Renal cortex interstitium (tissue), 15 donors: Measurements from ENCODE around the gene SRA1. TPM values are rescaled to one million over a fixed set of nuclear protein-coding genes. Genes with fewer than 3 reads are reported as not detected.
"Not testable (repeated sequence)": the region's sequence is repeated elsewhere in the genome, so short reads cannot be mapped to it uniquely, and the experiment has no call there.

Experiments used
- DNase-seq, 11 donors: peaks; one replicate each; pipeline ENCODE4 v3.0.0-alpha.2; 2013; ENCODE audit warnings: low read depth in 9 of 11, low spot score in 4 of 11; ENCODE audit errors: extremely low read depth in 1 of 11
- long read RNA-seq, 16 experiments: transcript quantifications; one replicate each; lab custom pipeline, GENCODE V29; 2026
- polyA plus RNA-seq, 3 donors: library from polyadenylated mRNA; unstranded; fragments of 120-200 nt; gene quantifications; one replicate each; pipeline ENCODE4 v1.2.1, GENCODE V29; 2013; ENCODE audit not compliant: insufficient read length in 3 of 3

Gene SRA1
- 10 to 100 TPM; 23.8 to 31.7 (median 27.1) TPM for polyA plus RNA-seq
- long read RNA-seq, donor 1, transcript SRA1-201 (5 exons, 2,107 nt), result major isoform, 10 of 16 reads
- long read RNA-seq, donor 1, partial matches to known transcripts, result 6 of 16 reads
- long read RNA-seq, donor 1, other reads (novel, unspliced or antisense), result 0 of 16 reads
- long read RNA-seq, donor 2, transcript SRA1-201 (5 exons, 2,107 nt), result major isoform, 14 of 17 reads
- long read RNA-seq, donor 2, partial matches to known transcripts, result 0 of 17 reads
- long read RNA-seq, donor 2, other reads (novel, unspliced or antisense), result 0 of 17 reads
- long read RNA-seq, donor 3, transcript SRA1-201 (5 exons, 2,107 nt), result major isoform, 27 of 34 reads
- long read RNA-seq, donor 3, transcript SRA1-205 (4 exons, 1,466 nt), result minor isoform, 6 of 34 reads
- long read RNA-seq, donor 3, partial matches to known transcripts, result 0 of 34 reads
- long read RNA-seq, donor 3, other reads (novel, unspliced or antisense), result 0 of 34 reads
- long read RNA-seq, donor 4, transcript SRA1-201 (5 exons, 2,107 nt), result major isoform, 13 of 17 reads
- long read RNA-seq, donor 4, partial matches to known transcripts, result 0 of 17 reads
- long read RNA-seq, donor 4, other reads (novel, unspliced or antisense), result 0 of 17 reads
- long read RNA-seq, donor 5, result 0 reads
- long read RNA-seq, donor 6, transcript SRA1-201 (5 exons, 2,107 nt), result major isoform, 11 of 16 reads
- long read RNA-seq, donor 6, partial matches to known transcripts, result 0 of 16 reads
- long read RNA-seq, donor 6, other reads (novel, unspliced or antisense), result 0 of 16 reads
- long read RNA-seq, donor 7, transcript SRA1-201 (5 exons, 2,107 nt), result major isoform, 21 of 25 reads
- long read RNA-seq, donor 7, partial matches to known transcripts, result 0 of 25 reads
- long read RNA-seq, donor 7, other reads (novel, unspliced or antisense), result 0 of 25 reads
- long read RNA-seq, donor 8, result 0 reads
- long read RNA-seq, donor 9, transcript SRA1-201 (5 exons, 2,107 nt), result major isoform, 12 of 15 reads
- long read RNA-seq, donor 9, partial matches to known transcripts, result 0 of 15 reads
- long read RNA-seq, donor 9, other reads (novel, unspliced or antisense), result 0 of 15 reads
- long read RNA-seq, donor 10, transcript SRA1-201 (5 exons, 2,107 nt), result major isoform, 19 of 23 reads
- long read RNA-seq, donor 10, partial matches to known transcripts, result 0 of 23 reads
- long read RNA-seq, donor 10, other reads (novel, unspliced or antisense), result 0 of 23 reads
- long read RNA-seq, donor 11, transcript SRA1-201 (5 exons, 2,107 nt), result major isoform, 7 of 8 reads
- long read RNA-seq, donor 11, partial matches to known transcripts, result 0 of 8 reads
- long read RNA-seq, donor 11, other reads (novel, unspliced or antisense), result 0 of 8 reads
- long read RNA-seq, donor 12, transcript SRA1-201 (5 exons, 2,107 nt), result major isoform, 10 of 12 reads
- long read RNA-seq, donor 12, partial matches to known transcripts, result 0 of 12 reads
- long read RNA-seq, donor 12, other reads (novel, unspliced or antisense), result 0 of 12 reads
- long read RNA-seq, donor 13, result 0 reads
- long read RNA-seq, donor 14, transcript SRA1-201 (5 exons, 2,107 nt), result major isoform, 14 of 17 reads
- long read RNA-seq, donor 14, partial matches to known transcripts, result 0 of 17 reads
- long read RNA-seq, donor 14, other reads (novel, unspliced or antisense), result 0 of 17 reads
- long read RNA-seq, donor 15, transcript SRA1-201 (5 exons, 2,107 nt), result major isoform, 10 of 12 reads
- long read RNA-seq, donor 15, partial matches to known transcripts, result 0 of 12 reads
- long read RNA-seq, donor 15, other reads (novel, unspliced or antisense), result 0 of 12 reads
- long read RNA-seq, donor 16, transcript SRA1-201 (5 exons, 2,107 nt), result major isoform, 30 of 94 reads
- long read RNA-seq, donor 16, transcript SRA1-205 (4 exons, 1,466 nt), result minor isoform, 10 of 94 reads
- long read RNA-seq, donor 16, partial matches to known transcripts, result 52 of 94 reads
- long read RNA-seq, donor 16, other reads (novel, unspliced or antisense), result 0 of 94 reads

DNA sequence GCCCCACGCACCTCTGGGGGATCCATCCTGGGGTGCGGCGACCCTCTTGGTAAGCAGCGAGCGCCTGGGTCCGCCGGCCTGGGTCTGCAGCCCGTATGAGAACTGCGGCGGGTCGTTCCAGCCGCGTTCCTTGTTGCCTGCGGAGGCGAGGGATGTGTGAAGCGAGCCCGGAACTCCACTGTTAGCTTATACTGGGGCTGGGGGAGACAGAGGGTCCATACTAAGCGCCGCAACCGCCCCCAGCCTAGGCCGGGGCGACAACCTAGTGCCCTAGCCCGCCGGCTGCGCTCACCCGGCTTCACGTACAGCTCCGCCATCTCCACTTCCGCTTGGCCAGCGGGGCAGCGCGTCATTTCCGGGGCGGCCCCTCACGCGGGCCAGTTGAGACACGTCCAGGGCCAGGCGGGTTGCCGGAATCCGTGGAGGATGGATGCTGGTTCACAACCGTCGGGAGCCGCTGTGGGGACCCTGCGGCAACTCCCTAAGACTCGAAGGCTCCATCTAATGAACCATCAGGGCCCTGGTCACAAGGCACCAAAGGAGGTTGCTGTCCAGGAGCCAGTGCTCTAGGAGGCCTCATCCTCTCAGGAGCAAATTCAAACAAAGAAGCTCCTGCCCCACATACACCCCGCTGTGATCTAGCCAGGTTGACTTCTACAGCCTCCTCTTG, at the start of gene SRA1:
SRA1 (minus strand) TSS at position 338 of the 670 bp plus-strand sequence; CDS start at position 317, 21 bp downstream.
- DNase-seq, result peak; percentile 69 to 88 (median 87)

DNA sequence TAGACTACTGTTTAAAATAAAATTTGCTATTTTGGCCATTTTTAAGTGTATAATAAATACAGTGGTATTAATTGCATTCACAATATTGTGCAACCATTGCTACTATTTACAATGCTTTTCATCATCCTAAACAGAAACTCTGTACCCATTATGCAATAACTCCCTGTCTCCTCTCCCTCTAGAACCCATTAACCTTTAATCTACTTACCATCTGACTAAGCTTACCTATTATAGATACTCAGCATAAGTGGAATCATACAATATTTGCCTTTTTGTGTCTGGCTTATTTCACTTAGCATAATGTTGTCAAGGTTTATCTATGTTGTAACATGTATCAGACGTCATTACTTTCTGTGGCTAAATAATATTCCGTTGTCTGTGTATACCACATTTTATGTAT, 49.8 kb upstream of the SRA1 start:
- DNase-seq, result no peak

DNA sequence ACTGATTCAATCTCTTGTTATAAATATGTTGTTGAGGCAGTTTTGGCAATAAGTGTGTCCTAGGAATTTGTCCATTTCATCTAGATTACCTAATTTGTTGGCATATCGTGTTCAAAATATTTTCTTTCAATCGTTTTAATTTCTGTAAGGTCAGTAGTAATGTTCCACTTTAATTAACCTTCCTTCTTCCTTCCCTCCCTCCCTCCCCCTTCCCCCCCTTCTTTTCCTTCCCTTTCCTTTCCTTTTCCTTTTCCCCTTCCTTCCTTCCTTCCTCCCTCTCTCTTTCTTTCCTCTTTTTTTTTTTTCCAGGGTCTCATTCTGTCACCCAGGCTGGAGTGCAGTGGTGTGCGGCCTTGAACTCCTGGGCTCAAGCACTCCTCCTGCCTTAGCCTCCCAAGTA, 48.6 kb upstream of the SRA1 start:
- DNase-seq, result no peak

DNA sequence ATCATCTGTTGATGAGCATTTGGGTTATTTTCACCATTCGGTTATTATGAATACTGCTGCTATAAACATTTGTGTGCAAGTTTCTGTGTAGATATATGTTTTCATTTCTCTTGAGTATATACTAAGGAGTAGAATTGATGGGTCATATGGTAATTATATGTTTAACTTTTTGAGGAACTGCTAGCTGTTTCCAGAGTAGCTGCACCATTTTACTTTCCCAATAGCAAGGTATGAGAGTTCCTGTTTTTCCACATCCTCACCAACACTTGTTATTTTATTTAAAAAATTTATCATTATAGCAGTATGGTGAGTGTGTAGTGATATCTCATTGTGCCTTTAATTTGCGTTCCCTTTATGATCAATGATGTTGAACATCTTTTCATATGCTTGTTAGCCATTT, 46.5 kb upstream of the SRA1 start:
- DNase-seq, result no peak

- not testable (repeated sequence) for DNase-seq
These were observed 46.1 kb upstream of the SRA1 start for GRCh38 chr5:140603446-140603698.

- no peak for DNase-seq
These were observed 44.9 kb upstream of the SRA1 start for GRCh38 chr5:140602147-140602546.

DNA sequence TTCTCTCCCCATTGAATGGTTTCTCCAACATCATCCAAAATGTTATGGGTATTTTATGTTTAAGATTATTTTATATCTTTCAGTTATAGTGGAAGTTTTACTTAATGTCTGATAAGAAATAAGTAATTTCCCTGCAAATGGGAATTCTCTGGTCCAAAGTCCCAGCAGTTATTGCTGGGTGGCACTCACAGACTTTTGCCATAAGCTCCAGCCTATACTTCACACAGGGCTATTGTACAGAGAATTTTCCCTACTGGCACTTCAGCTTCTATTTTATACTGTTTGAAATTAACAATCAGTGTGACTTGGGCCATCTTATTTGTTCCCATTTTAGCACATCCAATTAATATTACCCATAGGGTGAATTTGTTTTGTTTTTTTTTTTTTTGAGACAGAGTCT, 42.8 kb upstream of the SRA1 start:
- DNase-seq, result no peak

GRCh38 chr5:140598836-140599235, 41.6 kb upstream of the SRA1 start:
- DNase-seq, result no peak

GRCh38 chr5:140596321-140596741, 39.1 kb upstream of the SRA1 start:
- DNase-seq, result no peak

- no peak for DNase-seq
These were observed 38.4 kb upstream of the SRA1 start for GRCh38 chr5:140595538-140596300.

DNA sequence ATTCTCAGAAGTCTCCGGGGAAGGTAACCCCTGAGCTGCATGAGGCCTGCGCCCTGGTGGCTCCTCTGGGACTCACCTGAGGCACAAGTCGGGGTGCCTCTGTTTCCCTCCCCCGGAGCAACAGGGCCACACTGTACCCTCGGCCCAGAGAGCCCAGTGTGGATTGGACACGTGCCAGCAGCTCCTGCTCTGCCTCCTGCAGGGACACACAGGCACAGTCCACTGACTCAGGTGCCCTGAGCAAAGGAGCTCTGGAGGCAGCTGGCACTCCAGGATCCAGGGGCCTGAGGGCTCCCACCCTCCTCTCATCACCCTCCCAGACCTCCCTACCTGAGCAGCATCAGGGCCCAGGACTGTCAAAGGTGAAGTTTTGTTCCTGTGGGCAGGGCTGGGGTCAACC, 36.9 kb upstream of the SRA1 start:
- DNase-seq, result no peak

DNA sequence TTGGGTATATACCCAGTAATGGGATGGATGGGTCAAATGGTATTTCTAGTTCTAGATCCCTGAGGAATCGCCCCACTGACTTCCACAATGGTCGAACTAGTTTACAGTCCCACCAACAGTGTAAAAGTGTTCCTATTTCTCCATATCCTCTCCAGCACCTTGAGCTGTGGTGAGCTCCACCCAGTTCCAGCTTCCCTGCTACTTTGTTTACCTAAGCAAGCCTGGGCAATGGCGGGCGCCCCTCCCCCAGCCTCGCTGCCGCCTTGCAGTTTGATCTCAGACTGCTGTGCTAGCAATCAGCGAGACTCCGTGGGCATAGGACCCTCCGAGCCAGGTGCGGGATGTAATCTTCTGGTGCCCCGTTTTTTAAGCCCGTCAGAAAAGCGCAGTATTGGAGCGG, 35.8 kb upstream of the SRA1 start:
- not testable (repeated sequence) for DNase-seq

- no peak for DNase-seq
These were observed 34.6 kb upstream of the SRA1 start for GRCh38 chr5:140591747-140592372.

DNA sequence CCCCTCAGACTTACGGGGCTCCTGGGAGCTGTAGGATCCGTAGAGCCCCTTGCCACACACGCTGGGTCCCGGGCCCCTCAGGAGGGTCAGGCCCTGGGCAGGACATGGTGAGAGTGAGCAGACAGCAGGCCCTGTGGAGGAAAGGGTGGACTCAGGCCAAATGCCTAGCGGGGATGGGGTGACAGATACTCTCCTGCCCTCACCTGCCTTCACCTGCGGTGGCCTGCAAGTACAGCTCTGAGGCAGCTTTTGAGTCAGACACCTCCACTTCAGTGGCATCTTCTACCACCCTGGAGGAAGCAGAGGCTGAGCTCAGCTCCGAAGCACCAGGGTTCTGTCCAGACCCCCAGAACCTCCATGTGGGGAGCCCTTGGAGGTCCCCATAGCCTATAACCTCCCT, 33.6 kb upstream of the SRA1 start:
- DNase-seq, result no peak

- no peak for DNase-seq
These were observed 31.2 kb upstream of the SRA1 start for GRCh38 chr5:140588311-140589070.

- no peak for DNase-seq
These were observed 30.2 kb upstream of the SRA1 start for GRCh38 chr5:140587495-140587894.
